Immature natural killer cell (primary cell): ENCODE results near the gene SLC9A3. TPM values are rescaled to one million over a fixed set of nuclear protein-coding genes. Genes with fewer than 3 reads are reported as not detected.

ENCODE experiments used
- DNase-seq, 3 donors: peaks; one replicate each; pipeline ENCODE4 v3.0.0; 2022; ENCODE audit warnings: mixed read lengths in 1 of 3
- H3K27ac Mint-ChIP-seq, 6 donors: one replicate each; pipeline ENCODE4 v1.8.0; 2020; ENCODE audit warnings: mixed read lengths in 6 of 6, mild to moderate bottlenecking in 5 of 6, inconsistent platforms in 4 of 6, moderate library complexity in 3 of 6
- H3K27me3 Mint-ChIP-seq, 3 donors: one replicate each; pipeline ENCODE4 v1.8.0; 2020 to 2021; ENCODE audit warnings: low read depth in 3 of 3, mild to moderate bottlenecking in 3 of 3, mixed read lengths in 3 of 3, moderate library complexity in 3 of 3, inconsistent platforms in 1 of 3
- H3K36me3 Mint-ChIP-seq, 3 donors: one replicate each; pipeline ENCODE4 v1.8.0; 2020; ENCODE audit warnings: mixed read lengths in 3 of 3, inconsistent platforms in 2 of 3, mild to moderate bottlenecking in 2 of 3
- H3K4me1 Mint-ChIP-seq, 2 donors: one replicate each; pipeline ENCODE4 v1.8.0; 2020; ENCODE audit warnings: inconsistent platforms in 2 of 2, mild to moderate bottlenecking in 2 of 2, mixed read lengths in 2 of 2, moderate library complexity in 1 of 2
- H3K4me3 Mint-ChIP-seq, 5 donors: one replicate each; pipeline ENCODE4 v1.8.0; 2020; ENCODE audit warnings: mild to moderate bottlenecking in 5 of 5, mixed read lengths in 5 of 5, inconsistent platforms in 3 of 5, moderate library complexity in 3 of 5
- H3K9me3 Mint-ChIP-seq, 6 donors: one replicate each; pipeline ENCODE4 v1.8.0; 2020; ENCODE audit warnings: mild to moderate bottlenecking in 6 of 6, mixed read lengths in 6 of 6, inconsistent platforms in 4 of 6, moderate library complexity in 3 of 6
- polyA plus RNA-seq, 3 donors: library from polyadenylated mRNA; unstranded; fragments of 300-500 nt; fragmentation: Illumina TruSeq; gene quantifications; one replicate each; pipeline ENCODE4 v1.2.3, GENCODE V29; 2021

Gene SLC9A3
- polyA plus RNA-seq, 3 donors from 2014 or later: 0.66 to 1.7 (median 1.5) TPM

DNA sequence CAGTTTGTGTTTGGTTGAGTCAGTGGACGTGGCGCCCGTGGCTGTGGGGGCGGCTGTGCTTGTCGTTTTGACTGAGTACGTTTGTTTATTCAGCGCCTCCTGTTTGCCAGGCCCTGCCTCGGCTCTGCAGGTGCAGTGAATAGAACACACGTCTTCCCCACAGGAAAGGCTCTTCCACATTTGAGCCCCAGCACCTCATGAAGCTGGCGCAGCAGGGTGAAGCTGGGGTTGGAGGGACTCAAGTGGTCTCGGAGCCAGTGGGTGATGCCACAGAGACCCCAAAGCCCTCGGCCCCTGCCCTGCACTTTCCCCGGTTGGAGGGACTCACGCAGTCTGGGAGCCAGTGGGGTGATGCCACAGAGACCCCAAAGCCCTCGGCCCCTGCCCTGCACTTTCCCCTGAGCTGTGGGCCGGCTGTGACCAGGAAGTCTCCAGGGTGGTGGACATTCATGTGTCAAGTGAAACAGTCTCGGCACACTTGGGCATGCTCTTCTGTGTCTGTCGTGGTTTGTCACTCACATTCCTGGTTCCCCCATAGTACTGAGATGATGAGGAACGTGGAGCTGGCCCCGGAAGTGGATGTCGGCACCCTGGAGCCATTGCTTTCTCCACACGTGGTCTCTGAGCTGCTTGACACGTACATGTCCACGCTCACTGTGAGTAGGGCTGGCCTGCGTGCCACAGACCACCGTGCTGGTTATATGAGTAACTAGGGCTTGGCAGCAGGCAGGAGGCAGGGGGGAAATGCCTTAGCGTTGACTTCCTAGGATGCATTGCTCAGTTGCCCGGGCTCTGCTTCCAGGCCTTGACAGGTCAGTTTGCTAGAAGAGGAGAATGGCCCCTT is 67.7 kb downstream of the SLC9A3 start:
- Mint-ChIP-seq H3K36me3 (peaks cover 39 to 76% (median 50%) of the 10 kb centered on the region in 3 donors), H3K27me3 (no peaks in the 10 kb centered on the region), H3K27ac (no peak overlapping the region), H3K4me1 (peaks cover 25 to 31% of the 10 kb centered on the region in 2 donors), H3K4me3 (no peak overlapping the region), H3K9me3 (peaks cover 3 to 14% (median 11%) of the 10 kb centered on the region in 6 donors)
- no peak for DNase-seq

GRCh38 chr5:455806-456205 is 68.4 kb downstream of the SLC9A3 start:
- H3K4me3 Mint-ChIP-seq: no peak overlapping the region
- H3K4me1 Mint-ChIP-seq: peaks cover 25 to 31% of the 10 kb centered on the region in 2 donors
- H3K36me3 Mint-ChIP-seq: peaks cover 44 to 82% (median 57%) of the 10 kb centered on the region in 3 donors
- H3K9me3 Mint-ChIP-seq: peaks cover 3 to 18% (median 13%) of the 10 kb centered on the region in 6 donors
- DNase-seq: no peak
- no peak overlapping the region for H3K27ac Mint-ChIP-seq
- H3K27me3 Mint-ChIP-seq: no peaks in the 10 kb centered on the region

GRCh38 chr5:454936-455335 is 69.3 kb downstream of the SLC9A3 start:
- Mint-ChIP-seq H3K9me3 (peaks cover 3 to 18% (median 13%) of the 10 kb centered on the region in 6 donors), H3K4me3 (no peak overlapping the region), H3K36me3 (peaks cover 51 to 82% (median 61%) of the 10 kb centered on the region in 3 donors), H3K27ac (no peak overlapping the region), H3K27me3 (no peaks in the 10 kb centered on the region), H3K4me1 (peaks cover 25 to 37% of the 10 kb centered on the region in 2 donors)
- no peak for DNase-seq

GRCh38 chr5:453725-454481 is 70.3 kb downstream of the SLC9A3 start:
- Mint-ChIP-seq H3K4me1 (peaks cover 25 to 44% of the 10 kb centered on the region in 2 donors), H3K36me3 (peaks cover 58 to 81% (median 65%) of the 10 kb centered on the region in 3 donors), H3K9me3 (peaks cover 3 to 18% (median 13%) of the 10 kb centered on the region in 6 donors), H3K4me3 (no peak overlapping the region), H3K27me3 (no peaks in the 10 kb centered on the region), H3K27ac (no peak overlapping the region)
- no peak for DNase-seq

DNA sequence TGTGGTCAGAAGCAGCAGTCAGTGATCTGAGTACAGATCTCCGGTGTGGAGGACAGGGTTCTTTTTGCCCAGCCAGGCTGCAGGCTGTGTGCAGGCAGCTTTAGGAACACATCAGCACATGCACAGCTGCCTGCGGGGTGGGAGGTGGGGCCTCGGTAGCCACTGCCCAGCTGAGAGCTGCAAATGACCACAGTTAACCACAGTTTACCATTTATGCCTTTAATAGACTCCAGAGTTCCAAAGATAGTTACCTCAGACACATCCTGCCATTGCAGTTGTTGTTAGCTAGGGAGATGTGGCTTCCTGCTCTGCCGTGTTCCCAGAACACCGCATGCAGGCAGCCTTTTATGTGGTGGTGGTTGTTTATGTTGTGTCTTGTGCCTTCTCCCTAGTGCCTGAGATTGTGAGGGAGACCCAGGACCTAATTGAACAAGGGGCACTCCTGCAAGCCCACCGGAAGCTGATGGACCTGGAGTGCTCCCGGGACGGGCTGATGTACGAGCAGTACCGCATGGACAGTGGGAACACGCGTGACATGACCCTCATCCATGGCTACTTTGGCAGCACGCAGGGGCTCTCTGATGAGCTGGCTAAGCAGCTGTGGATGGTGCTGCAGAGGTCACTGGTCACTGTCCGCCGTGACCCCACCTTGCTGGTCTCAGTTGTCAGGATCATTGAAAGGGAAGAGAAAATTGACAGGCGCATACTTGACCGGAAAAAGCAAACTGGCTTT is 71.1 kb downstream of the SLC9A3 start:
- DNase-seq: no peak

DNA sequence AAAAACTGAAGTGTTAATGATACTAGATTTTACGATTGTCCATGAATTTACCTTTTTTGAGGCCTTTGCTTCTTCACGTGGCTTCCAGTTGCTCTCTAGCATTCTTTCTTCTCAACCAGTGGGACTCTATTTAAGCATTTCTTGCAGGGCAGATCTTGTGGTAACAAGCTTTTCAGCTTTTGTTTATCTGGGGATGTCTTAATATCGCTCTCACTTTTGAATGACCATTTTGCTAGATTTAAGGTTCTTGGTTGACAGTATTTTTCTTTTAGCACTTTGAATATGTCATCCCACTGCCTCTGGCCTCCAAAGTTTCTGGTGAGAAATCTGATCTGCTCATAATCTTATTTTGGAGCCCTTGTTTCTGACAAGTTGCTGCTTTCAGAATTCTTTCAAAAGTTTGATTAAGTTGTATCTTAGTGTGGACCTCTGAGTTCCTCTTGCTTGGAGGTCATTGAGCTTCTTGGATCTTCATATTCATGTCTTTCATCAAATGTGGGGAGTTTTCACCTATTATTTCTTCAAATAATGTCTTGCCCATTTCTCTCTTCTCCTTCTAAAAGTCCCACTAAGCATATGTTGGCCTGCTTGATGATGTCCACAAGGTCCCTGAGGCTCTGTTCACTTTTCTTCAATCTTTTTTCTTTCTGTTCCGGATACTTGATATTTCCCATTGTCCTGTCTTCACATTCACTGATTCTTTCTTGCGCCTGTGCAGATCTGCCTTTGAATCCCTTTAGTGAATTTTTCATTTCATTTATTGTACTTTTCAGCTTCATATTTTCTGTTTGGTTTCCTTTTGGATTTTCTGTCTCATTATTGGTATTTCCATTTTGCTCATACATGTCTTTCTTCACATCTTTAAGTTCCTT is 72.4 kb downstream of the SLC9A3 start:
- H3K4me1 Mint-ChIP-seq: peaks cover 31 to 52% of the 10 kb centered on the region in 2 donors

More for the DNA sequence above, 71.1 kb downstream of the SLC9A3 start:
- peak overlapping the region in 1 of 5 donors; percentile 33 for H3K4me3 Mint-ChIP-seq
- peaks cover 3 to 18% (median 13%) of the 10 kb centered on the region in 6 donors for H3K9me3 Mint-ChIP-seq
- H3K36me3 Mint-ChIP-seq: peaks cover 59 to 80% (median 66%) of the 10 kb centered on the region in 3 donors
- H3K27ac Mint-ChIP-seq: peak overlapping the region in 2 of 6 donors; percentile 29 to 37
- H3K4me1 Mint-ChIP-seq: peaks cover 29 to 47% of the 10 kb centered on the region in 2 donors
- no peaks in the 10 kb centered on the region for H3K27me3 Mint-ChIP-seq

DNA sequence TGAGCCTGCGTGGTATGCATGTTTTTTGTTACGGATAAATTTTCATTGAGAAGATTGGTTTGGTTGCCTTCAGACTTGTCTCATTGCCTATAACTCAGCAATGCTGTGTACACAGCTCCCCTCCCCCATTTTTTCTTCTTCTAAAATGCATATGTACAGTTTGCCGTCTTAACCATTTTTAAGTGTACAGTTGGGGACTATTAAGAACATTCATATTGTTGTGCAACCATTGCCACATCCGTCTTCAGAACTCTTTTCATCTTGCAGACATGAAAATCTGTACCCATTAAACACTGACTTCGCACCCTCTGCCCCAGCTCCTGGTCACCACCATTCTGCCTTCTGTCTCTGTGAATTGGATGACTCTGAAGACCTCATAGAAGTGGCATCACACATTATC is 75.1 kb downstream of the SLC9A3 start:
- H3K9me3 Mint-ChIP-seq: peaks cover 3 to 18% (median 13%) of the 10 kb centered on the region in 6 donors
- H3K4me1 Mint-ChIP-seq: peaks cover 42 to 70% of the 10 kb centered on the region in 2 donors
- no peak overlapping the region for H3K27ac Mint-ChIP-seq
- H3K4me3 Mint-ChIP-seq: no peak overlapping the region
- peaks cover 0 to 5% (median 1%) of the 10 kb centered on the region in 3 donors for H3K27me3 Mint-ChIP-seq
- H3K36me3 Mint-ChIP-seq: peaks cover 58 to 71% (median 65%) of the 10 kb centered on the region in 3 donors
- no peak for DNase-seq

More for the DNA sequence above, 72.4 kb downstream of the SLC9A3 start:
- Mint-ChIP-seq H3K27ac (no peak overlapping the region), H3K36me3 (peaks cover 60 to 80% (median 68%) of the 10 kb centered on the region in 3 donors), H3K4me3 (no peak overlapping the region), H3K9me3 (peaks cover 3 to 18% (median 13%) of the 10 kb centered on the region in 6 donors), H3K27me3 (no peaks in the 10 kb centered on the region)
- no peak for DNase-seq

DNA sequence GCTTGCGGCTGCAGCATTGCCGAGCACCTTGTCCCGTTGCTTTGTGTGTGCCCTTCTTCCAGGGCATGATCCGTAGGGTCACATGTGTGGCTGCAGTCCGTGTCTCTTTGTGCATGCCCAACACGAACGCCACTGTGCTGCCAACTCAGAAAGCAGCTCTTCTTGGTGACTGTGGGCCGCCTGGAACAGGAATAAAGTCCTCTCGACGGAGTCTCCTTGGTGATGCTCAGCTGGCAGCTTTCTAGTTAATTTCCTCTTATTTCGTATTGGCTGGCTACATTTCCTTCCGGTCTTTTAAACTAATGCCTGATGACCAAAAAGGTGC is 75.5 kb downstream of the SLC9A3 start:
- Mint-ChIP-seq H3K4me1 (peaks cover 43 to 68% of the 10 kb centered on the region in 2 donors), H3K36me3 (peaks cover 55 to 67% (median 62%) of the 10 kb centered on the region in 3 donors), H3K4me3 (no peak overlapping the region), H3K9me3 (peaks cover 3 to 18% (median 13%) of the 10 kb centered on the region in 6 donors), H3K27me3 (peaks cover 0 to 7% (median 2%) of the 10 kb centered on the region in 3 donors), H3K27ac (peak overlapping the region in 1 of 6 donors; percentile 46)
- no peak for DNase-seq

GRCh38 chr5:448061-448765 is 76.0 kb downstream of the SLC9A3 start:
- Mint-ChIP-seq H3K36me3 (peaks cover 49 to 62% (median 57%) of the 10 kb centered on the region in 3 donors), H3K9me3 (peaks cover 3 to 18% (median 13%) of the 10 kb centered on the region in 6 donors), H3K27ac (peak overlapping the region in 2 of 6 donors; percentile 34 to 46), H3K4me3 (no peak overlapping the region), H3K4me1 (peaks cover 43 to 63% of the 10 kb centered on the region in 2 donors), H3K27me3 (peaks cover 0 to 7% (median 2%) of the 10 kb centered on the region in 3 donors)
- DNase-seq: no peak

- Mint-ChIP-seq H3K27me3 (peaks cover 0 to 7% (median 4%) of the 10 kb centered on the region in 3 donors), H3K4me1 (peaks cover 38 to 58% of the 10 kb centered on the region in 2 donors), H3K27ac (peak overlapping the region in 1 of 6 donors; percentile 10), H3K9me3 (peaks cover 3 to 13% (median 10%) of the 10 kb centered on the region in 6 donors), H3K36me3 (peaks cover 43 to 55% (median 50%) of the 10 kb centered on the region in 3 donors), H3K4me3 (no peak overlapping the region)
- DNase-seq: no peak
Observed at GRCh38 chr5:447501-447900, 76.7 kb downstream of the SLC9A3 start.

DNA sequence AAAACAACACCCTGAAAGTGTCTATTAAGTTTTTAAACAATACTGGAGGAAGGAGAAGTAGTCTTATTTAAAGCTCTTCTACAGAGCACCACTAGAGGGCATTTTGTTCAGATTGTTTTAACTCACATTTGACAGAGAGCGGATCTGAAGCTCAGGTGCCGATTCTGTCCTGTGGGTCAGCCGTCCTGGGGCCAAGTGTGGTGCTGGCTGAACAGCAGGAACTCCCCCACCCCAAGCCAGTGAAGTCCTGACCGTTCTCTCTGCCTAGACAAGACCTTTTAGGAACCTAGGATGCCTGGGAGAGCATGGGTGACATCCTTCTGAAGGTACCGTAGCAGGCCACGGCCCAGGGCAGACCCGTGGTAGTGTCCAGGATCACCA is 77.4 kb downstream of the SLC9A3 start:
- Mint-ChIP-seq H3K4me3 (no peak overlapping the region), H3K27me3 (peaks cover 0 to 7% (median 4%) of the 10 kb centered on the region in 3 donors), H3K27ac (peak overlapping the region in 1 of 6 donors; percentile 53), H3K9me3 (peaks cover 0 to 7% (median 4%) of the 10 kb centered on the region in 6 donors), H3K36me3 (peaks cover 37 to 49% (median 43%) of the 10 kb centered on the region in 3 donors), H3K4me1 (peaks cover 38 to 61% of the 10 kb centered on the region in 2 donors)
- DNase-seq: peak in 2 of 3 donors; percentile 14 to 31
